ENCODE results near the gene PLEKHA8.

GRCh38 chr7:30173058-30173897 is 145.1 kb downstream of the PLEKHA8 start:
- TF ChIP-seq RAD21 (IDR thresholded peaks at IDR 0.05; ENCODE audit: low read depth) (peak; percentile 53), ZBTB7A (IDR thresholded peaks at IDR 0.05; ENCODE audit: low read depth) (no peak), EP300 (IDR thresholded peaks at IDR 0.05; ENCODE audit: borderline replicate concordance) (no peak), CEBPB (IDR thresholded peaks at IDR 0.05) (no peak), MAX (IDR thresholded peaks at IDR 0.05) (no peak), REST (IDR thresholded peaks at IDR 0.05; ENCODE audit: low read depth) (no peak), EGR1 (IDR thresholded peaks at IDR 0.05) (no peak), CREB1 (IDR thresholded peaks at IDR 0.05; ENCODE audit: low read depth) (no peak), TEAD4 (IDR thresholded peaks at IDR 0.05) (no peak), TAF1 (IDR thresholded peaks at IDR 0.05; ENCODE audit: low read depth) (no peak)

All from Ishikawa (cell line).